ENCODE data around the gene DEFB125.

Gene DEFB125

DNA sequence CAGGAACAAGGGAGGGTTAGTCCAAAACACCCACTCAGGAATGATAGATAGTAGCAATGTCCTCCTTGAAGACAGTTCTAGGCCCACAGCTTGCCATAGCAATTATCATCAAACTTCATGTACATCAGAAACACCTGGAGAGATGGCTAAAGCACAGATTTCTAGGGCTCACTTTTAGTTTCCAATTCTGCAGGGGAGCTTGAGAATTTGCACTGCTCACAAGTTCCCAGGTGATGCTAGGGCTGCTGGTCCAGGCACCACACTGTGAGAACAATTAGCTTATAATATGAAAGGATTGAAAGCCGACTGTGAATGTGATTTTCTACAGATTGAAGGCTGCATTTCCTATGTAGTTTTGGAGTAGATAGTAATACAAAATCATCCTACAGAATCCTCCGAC lies 58.4 kb downstream of the DEFB125 start:
- H3K4me3 ChIP-seq, result no peak overlapping the region
- TF ChIP-seq, protein P1, sequence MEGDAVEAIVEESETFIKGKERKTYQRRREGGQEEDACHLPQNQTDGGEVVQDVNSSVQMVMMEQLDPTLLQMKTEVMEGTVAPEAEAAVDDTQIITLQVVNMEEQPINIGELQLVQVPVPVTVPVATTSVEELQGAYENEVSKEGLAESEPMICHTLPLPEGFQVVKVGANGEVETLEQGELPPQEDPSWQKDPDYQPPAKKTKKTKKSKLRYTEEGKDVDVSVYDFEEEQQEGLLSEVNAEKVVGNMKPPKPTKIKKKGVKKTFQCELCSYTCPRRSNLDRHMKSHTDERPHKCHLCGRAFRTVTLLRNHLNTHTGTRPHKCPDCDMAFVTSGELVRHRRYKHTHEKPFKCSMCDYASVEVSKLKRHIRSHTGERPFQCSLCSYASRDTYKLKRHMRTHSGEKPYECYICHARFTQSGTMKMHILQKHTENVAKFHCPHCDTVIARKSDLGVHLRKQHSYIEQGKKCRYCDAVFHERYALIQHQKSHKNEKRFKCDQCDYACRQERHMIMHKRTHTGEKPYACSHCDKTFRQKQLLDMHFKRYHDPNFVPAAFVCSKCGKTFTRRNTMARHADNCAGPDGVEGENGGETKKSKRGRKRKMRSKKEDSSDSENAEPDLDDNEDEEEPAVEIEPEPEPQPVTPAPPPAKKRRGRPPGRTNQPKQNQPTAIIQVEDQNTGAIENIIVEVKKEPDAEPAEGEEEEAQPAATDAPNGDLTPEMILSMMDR (IDR thresholded peaks at IDR 0.05), result no peak
- H3K27ac ChIP-seq, result no peak overlapping the region
- DNase-seq (ENCODE audit: low spot score), result no peak

All from coronary artery (tissue), 2 donors.